Tibial nerve (tissue), 4 donors: ENCODE results near the gene HSPB7.
"Not testable (repeated sequence)": the region's sequence is repeated elsewhere in the genome, so short reads cannot be mapped to it uniquely, and the experiment has no call there.

Experiments used
- EP300 ChIP-seq, 2 donors: sonication (generic); formaldehyde crosslinking; IDR thresholded peaks; one replicate each; pipeline ENCODE4 v1.6.1; 2017; ENCODE audit warnings: antibody characterized with exemption in 2 of 2, mild to moderate bottlenecking in 1 of 2
- TF ChIP-seq, protein P1 (sequence below), 5 experiments: fragments of 200-600 bp in 3 of 5; fragments of 450-650 bp in 2 of 5; sonication (generic) in 3 of 5; IDR thresholded peaks; one replicate each; pipeline ENCODE4 v1.5.1; 2016 to 2019; ENCODE audit warnings: antibody characterized with exemption in 5 of 5, mild to moderate bottlenecking in 3 of 5, moderate library complexity in 2 of 5

DNA sequence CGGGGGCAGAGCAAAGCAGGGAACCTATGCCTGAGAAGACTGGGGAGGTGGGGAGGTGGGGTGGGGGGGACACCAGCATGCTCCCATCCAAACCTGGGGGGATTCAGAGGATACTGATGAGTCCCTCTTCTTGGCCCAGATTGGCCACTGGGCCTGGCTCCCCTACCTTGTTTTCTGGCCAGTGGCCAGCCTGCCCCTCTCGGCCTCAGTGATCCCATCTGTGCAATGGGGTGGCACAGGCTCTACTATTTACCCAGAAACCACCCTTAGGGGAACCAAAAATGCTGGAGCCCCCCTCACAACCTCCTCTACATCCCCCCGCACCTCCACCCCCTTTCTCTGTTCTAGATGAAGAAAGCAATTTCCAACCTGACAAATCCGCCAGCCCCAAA is 38.7 kb upstream of the HSPB7 start:
- TF ChIP-seq, protein P1, sequence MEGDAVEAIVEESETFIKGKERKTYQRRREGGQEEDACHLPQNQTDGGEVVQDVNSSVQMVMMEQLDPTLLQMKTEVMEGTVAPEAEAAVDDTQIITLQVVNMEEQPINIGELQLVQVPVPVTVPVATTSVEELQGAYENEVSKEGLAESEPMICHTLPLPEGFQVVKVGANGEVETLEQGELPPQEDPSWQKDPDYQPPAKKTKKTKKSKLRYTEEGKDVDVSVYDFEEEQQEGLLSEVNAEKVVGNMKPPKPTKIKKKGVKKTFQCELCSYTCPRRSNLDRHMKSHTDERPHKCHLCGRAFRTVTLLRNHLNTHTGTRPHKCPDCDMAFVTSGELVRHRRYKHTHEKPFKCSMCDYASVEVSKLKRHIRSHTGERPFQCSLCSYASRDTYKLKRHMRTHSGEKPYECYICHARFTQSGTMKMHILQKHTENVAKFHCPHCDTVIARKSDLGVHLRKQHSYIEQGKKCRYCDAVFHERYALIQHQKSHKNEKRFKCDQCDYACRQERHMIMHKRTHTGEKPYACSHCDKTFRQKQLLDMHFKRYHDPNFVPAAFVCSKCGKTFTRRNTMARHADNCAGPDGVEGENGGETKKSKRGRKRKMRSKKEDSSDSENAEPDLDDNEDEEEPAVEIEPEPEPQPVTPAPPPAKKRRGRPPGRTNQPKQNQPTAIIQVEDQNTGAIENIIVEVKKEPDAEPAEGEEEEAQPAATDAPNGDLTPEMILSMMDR (IDR thresholded peaks at IDR 0.05): not testable (repeated sequence)
- not testable (repeated sequence) for TF ChIP-seq EP300 (IDR thresholded peaks at IDR 0.05)
